H4 (cell line): ENCODE results near the gene ACVR2A. TPM values are rescaled to one million over a fixed set of nuclear protein-coding genes. Genes with fewer than 3 reads are reported as not detected.
A peak's percentile ranks its signal among the peaks of the same experiment; 100 is the strongest.

Experiments used
- DNase-seq: peaks from one replicate; pipeline ENCODE4 v3.0.0-alpha.2; 2015; ENCODE audit warnings: low spot score
- total RNA-seq: library from RNA; depleted of rRNA; stranded (reverse); fragments of >200 nt; shearing (Covaris generic); gene quantifications from 2 replicates; pipeline ENCODE4 v1.2.3, GENCODE V29; 2014; rRNA removed

Gene ACVR2A
- total RNA-seq: 7.9 and 8.1 TPM in 2 replicates

DNA sequence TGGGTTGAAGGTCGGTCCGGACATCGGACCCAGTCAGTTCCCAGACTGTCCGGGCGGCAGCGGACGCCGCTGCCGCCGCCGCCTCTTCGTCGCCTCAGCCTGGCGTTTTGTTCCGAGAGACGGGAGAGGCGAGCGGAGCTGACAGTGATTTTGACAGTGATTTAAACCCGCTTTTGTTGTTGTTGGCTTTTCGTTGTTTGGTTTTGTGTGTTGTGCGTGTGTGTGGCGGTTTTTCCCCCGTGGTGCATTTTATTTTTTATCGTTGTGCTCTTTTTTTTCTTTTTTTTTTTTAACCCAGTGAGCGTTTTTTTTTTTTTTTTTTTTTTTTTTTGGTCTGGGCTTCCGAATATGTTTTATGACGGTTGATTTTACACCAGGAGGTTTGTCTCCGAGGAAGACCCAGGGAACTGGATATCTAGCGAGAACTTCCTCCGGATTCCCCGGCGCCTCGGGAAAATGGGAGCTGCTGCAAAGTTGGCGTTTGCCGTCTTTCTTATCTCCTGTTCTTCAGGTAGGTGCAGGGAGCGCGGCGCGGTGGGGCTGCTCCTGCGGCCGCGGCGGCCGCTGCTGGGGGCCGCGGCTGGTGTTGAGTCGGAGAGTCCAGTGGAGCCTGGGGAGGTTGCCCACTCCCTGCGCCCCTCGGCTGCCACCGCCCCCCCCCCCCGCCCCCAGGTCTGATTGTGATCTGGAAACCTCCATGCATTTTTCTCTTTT, at the start of gene ACVR2A:
Gene ACVR2A, plus strand, starts transcription at position 333 of the 714 bp plus-strand sequence. Its CDS starts 124 bp downstream, at position 457.
- DNase-seq: peak; percentile 23

DNA sequence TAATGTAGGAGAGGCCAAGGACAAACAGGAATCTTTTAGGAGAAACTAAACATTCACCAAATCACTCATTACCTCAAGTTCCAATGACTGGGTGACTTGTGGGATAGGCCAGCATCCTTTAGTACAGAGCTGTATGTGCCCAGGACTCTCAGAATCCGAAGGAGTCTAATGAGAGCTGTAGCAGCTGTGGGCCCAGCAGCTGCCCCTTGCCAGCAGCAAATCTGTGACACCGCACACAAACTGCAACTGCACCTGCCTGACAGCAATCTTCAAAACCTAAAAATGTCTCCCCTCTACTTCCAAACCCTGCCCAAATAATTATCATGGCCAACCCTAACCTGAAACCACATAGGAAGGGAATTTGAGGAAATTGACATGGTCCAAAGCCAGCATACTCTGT, 44.5 kb upstream of the ACVR2A start:
- no peak for DNase-seq

DNA sequence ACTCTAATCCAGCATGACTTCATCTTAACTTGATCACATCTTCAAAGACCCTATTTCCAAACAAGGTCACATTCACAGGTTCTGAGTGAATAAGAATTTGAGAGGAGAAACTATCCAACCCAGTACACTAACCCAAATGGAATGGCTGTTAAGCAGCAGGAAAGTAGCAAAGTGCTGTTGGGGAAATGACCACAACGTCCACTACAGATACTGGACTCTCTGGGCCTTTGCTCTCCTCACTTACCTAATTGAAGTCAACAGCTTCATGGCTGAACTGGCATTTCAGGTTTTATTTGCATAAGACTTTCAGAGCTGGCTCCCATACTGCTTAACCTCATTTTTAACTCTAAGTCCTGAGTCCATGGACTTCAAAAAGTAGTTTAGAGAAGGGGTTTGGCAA, 38.0 kb upstream of the ACVR2A start:
- no peak for DNase-seq

DNA sequence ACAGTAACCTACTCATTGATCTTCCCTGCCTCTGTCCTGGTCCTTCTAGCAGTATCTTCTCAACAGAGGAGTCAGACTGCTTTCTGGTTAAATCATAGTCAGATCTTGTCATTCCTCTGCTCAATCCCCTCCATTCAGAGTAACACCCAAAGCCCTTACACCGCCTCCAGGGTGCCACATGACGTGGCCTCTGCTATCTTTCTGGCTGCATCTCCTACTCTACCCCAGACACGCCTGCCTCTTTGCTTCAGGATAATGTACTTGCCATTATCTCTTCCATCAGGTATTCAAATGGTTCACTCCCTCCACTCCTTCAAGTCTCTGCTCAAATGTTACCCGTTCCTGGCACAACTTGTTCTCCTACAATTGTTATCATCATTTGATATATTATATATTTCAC, 36.3 kb upstream of the ACVR2A start:
- DNase-seq: no peak

DNA sequence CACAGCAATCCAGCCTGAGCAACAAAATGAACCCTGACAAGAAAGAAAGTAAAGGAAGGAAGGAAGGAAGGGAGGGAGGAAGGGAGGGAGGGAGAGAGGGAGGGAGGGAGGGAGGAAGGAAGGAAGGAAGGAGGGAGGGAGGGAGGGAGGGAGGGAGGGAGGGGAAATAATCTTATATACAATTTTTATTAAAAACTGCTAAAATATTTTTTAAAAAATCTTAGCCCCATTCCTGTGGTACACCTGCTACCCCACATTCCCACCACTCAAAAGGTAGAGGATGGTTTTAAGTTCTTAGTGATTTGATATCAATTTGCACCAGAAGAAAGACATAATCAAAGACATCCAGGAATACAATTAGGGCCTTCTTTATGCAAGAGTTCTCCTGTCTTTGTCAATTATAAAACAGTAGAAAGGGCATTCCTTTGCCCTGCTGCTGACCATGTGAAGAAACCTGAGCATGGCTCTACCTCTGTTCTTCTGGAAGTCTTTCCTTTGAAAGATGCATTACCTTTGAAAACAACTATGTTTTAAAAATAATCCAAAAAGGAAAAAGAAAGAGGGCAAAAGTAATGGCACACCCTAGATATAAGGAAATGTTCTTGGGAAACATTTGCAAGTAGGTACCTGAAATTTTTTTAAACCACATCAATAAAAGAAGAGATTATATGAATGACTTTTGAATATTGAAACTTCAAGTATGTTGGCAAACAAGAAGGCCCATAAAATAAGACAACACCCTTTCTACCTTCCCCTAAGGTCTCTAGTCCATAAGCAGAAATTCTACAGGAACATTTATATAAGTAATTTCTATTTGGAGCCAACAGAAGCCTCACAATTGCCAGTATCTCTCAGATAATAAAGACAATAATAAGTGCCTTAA, 33.7 kb upstream of the ACVR2A start:
- no peak for DNase-seq

DNA sequence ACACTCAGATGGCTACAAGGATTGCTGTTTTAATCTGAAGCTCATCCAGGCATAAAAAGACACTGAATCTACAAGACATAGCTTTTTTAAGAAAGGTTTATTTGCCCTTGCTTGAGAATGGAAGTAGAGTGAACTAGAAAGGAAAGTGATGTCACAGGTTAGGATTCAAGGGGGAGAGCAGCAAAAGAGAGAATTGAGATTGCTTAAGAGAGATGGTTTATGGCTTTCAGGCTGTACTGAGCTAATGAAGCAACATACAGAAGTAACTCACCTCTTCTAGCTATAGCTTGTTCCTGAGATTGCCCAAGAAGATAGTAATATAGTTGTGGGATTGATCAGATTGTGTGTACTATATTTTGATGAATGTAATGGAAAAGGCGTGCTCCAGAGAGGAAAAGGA, 26.1 kb upstream of the ACVR2A start:
- DNase-seq: no peak

DNA sequence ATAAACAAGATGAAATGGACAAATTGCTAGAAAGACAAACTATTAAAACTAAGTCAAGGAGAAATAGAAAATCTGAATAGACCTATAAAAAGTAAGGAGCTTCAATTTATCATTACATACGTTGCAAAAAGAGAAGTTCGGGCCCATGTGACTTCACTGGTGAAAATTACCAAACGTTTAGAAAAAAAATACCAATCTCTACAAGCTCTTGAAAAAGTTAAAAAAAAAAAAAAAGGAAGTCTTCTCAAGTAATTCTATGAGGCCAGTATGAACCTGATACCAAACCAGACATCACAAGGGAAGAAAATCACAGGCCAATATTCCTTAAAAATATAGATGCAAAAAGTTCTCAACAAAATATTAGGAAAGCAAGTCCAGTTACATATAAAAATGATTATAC, 20.2 kb upstream of the ACVR2A start:
- DNase-seq: no peak

DNA sequence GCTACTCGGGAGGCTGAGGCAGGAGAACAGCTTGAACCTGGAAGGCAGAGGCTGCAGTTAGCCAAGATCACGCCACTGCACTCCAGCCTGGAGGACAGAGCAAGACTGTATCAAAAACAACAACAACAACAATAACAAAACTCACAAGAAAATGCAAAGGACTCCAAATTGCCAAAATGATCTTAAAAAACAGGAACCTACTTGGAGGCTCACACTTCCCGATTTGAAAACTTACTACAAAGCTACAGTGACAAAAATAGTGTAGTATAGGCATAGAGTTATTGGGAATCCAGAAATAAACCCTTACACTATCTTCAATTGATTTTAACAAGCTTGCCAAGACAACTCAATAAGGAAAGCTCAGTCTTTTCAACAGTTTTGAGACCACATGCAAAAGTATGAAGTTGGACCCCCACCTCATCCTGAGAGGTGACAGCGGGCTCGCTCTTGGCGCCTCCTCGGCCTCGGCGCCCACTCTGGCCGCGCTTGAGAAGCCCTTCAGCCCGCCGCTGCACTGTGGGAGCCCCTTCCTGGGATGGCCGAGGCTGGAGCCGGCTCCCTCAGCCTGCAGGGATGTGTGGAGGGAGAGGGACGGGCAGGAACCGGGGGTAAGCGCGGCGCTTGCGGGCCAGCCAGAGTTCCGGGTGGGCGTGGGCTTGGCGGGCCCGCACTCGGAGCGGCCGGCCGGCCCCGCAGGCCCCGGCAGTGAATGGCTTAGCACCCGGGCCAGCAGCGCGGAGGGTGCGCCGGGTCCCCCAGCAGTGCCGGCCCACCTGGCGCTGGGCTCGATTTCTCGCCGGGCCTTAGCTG, 18.3 kb upstream of the ACVR2A start:
- no peak for DNase-seq

DNA sequence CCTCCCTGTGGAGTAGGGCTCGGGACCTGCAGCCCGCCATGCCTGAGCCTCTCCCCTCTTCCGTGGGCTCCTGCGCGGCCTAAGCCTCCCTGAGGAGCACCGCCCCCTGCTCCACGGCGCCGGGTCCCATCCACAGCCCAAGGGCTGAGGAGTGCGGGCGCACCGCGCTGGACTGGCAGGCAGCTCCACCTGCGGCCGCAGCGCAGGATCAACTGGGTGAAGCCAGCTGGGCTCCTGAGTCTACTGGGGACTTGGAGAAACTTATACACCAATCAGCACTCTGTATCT, 17.8 kb upstream of the ACVR2A start:
- no peak for DNase-seq

DNA sequence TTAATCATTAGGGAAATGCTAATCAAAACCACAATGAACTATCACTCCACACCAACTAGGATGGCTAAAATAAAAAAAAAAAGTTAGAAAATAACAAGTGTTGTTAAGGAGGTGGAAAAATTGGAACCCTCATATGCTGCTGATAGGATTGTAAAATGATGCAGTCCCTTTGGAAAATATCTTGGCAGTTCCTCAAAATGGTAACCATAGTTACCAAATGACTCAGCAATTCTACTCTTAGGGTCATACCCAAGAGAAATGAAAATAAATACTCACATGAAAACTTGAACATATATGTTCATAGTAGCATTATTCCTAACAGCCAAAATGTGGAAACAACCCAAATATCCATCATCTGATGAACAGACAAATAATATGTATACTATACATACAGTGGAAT, 15.7 kb upstream of the ACVR2A start:
- DNase-seq: peak; percentile 62

DNA sequence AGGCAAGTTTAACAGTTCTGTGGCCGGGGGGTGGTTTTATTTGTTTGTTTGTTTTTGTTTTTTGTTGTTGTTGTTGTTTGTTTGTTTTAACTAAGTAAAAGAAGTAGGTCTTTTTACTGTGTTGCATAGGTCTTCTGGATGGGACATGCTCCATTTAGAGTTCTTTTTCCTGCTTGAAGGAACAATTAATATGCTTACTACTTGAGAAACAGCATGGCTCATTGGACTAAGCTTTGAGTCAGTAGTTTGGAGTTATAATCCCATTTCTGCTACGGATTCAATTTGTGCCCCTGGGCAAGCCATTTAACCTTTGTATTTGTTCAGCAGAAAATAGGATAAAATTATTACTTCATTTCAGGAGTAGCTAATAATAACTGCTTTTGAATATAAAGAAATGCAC, 8.7 kb upstream of the ACVR2A start:
- DNase-seq: no peak

DNA sequence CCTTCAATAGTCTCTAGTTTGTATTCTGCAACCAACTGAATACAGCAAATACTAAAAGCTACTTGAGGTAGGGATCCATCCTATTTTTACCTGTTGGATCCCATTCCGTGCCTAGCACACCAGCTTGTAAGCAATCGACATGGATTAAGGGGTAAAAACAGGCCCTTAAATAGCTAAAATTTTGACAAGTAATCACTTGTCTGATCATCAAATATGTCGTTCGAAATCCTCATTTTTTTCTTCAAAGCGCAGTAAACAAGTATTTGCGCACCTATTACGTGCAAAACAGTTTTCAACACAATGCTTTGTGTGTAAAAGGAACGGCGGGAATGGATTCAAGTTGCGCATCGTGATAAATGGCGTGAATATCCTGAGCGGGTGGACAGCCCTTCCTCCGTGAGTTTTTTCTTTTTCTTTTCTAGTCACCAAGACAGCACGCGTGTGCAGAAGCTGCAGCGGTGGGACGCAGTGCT, 1.4 kb upstream of the ACVR2A start:
- no peak for DNase-seq

DNA sequence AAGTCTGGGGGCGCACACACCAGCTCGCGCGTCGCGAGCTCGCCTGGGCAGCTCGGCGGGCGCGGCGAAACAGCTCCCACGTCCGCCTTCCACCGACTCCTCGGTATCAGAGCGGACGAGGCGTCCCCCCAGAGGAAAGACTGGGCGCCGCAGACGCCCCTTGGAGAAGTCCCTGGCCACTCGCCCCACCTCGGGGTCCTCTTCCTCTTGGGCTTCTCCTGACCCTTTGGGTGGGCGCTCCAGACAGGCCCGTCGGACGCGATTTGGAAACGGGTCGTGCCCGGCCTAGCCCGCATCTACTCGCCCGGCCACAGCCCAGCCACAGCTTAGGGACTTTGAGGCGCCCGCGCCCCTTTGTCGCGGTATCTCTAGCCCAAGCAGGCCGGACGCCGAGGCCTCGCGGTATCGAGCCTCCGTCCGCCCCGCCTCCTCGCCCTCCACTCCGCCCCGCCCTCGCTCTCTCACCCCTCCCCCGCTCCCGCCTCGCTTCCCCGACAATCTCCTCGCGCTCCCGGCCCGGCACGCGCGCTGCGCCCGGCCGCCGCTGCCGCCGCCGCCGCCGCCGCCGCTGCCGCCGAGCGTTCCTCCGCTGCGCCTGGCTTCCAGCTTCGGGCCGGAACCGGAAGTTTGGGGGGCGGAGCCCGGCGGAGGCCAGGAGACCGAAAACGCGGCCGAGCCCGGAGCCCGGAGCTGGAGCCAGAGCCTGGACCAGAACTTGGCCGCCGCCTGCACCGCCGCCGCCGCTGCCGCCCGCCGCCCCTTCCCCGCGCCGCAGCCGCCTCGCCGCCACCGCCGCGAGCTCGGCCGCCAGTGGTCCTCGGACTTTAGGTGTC, 749 bp upstream of the ACVR2A start:
- DNase-seq: peak; percentile 76

DNA sequence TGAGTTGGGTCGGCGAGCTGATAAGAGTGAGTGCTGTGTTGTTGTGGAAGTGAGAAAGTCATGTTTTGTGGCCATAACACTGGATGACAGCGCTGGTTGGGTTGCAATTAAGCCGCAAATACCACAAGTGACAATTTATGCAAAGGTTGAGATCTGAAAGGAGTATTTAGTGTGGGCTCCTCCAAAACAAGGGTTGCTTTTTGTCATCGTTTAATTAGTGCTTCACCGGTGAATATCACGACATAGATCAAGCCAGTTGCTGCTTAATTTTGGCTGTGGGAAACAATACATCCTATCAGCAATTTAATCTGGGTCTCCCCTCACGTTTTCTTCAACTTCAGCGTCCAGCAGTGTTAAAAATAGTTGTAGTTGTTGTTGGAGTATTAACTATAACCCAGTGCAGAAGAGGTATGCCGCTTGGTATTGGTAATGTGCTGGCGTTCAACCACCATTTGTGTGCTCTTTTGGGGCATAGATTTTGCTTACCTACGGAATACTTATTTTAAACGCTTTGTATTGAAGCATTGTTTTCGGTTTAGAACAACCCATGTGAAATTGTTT, 662 bp downstream of the ACVR2A start:
- no peak for DNase-seq

DNA sequence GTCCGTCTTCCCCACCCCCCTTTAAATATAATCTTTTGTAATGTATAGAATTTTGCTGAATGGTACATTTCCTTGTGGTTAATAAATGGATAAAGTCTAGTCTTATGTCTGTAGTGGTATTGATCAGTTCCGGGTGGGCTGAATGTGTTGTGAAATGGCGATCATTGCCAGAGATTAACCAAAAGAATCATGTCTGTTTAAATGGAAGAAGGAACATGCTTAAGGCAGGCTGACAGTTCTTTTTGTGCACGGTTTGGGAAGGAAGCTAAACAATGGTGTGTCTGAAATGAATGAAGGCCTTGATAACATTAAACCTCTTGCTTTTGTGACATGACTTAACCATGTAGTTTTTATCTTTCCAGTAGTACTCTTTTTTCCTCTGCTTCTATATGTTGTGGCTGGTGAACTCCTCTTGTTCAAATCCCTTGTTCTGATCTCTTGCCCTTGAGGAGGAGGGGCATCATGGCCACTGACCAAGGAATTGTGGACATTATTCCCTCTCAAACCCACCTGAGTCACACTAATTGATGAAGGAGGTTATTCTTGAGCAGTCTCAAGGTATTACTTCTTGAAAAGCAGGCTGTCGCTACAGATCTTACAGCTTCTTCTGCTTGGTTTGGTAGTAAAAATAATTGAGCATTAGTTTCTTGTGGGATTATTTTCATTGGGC, 1.7 kb downstream of the ACVR2A start:
- DNase-seq: no peak

DNA sequence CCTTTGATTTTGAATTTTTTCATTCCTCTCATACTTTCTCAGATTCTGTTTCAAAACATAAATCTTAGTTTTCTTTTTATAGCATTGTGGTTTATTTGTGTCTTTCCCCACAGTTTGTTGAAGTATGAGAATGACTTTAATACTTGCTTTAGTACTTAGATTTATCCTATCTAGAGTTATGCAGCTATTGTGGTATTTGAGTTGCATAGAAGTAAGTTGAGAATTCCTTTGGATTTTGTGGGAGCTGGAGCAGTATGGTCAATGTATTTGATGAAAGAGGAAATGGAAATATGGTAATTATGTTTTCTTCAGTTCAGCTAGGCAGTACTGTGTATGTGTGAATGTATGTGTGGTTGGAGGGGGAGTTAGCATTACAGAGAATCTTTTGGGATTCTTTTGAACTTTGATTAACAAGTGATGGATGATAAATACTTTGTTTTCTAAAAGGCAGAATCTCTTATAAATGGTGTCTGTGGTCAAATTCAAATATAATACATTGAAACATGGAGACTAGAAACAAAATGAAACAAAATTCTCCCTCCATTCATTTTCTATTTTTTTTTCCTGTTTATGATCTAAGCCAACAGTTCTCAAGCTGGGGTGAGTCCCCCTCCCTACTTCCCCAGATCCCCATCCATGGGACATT, 3.0 kb downstream of the ACVR2A start:
- no peak for DNase-seq

DNA sequence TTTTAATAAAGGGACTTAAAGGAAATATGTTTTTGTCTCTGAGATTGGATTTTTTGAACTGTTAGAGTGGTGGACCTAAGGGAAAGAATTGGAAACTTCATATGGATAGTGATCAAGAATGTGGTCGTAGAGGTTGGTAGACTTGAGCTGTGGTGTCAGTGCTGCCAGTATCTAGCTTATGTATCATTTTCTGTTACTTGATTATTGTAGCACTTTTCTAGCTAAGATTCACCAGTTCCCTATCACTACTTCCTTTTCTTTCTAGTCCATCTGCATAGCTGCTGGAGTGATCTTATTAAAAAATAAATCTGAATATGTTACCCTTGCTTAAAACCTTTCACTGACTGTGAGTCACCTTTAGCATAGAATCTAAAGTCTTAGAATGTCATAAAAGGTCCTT, 6.0 kb downstream of the ACVR2A start:
- DNase-seq: no peak

DNA sequence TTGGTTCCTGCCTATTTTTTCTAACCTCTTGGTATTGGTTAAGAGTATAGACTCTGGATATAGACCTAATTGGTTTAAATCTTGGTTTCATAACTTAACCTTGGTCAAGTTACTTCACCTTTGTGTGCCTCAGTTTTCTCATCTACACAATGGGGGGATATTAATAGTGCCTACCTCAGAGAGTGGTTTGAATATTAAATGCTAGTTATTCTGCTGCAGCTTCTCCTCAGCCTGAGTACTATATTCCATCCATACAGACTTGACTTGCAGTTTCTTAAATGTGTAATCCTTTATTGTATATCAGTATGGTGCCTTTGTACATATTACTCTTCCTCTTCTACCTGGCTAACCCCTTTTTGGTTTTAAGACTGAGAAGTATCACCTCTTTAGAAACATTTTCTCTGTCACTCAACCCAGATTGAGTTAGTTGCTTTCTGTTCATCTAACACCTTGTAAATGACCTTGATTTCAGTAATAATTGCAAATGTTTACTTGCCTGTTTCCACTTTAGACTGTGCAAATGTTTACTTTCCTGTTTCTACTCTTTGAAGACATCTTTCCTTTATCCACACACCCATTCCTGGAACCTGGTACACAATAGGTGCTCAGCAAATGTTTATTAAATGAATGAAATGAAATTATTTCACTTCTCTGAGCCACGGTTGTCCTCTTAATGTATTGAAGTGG, 6.6 kb downstream of the ACVR2A start:
- DNase-seq: no peak

DNA sequence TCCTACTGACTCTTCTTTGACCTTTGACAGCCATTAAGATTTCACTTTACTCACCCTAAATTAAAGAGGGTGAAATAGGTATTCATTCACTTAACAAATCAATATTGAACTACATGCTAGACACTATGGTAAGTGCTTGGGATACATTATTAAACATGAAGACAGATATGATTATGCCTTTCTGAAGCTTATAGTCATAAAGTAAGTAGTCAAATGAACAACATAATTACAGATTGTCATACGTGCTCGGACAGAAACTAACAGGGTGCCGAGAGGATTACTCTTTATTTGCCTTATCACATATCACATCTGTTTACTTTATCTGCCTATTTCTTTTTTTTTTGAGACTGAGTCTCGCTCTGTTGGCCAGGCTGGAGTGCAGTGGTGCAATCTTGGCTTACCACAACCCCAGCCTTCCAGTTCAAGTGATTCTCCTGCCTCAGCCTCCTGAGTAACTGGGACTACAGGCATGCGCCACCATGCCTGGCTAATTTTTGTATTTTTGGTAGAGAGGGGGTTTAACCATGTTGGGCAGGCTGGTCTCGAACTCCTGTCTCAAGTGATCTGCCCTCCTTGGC, 9.8 kb downstream of the ACVR2A start:
- no peak for DNase-seq
